K562 (cell line): ENCODE data around the gene TSPAN15. TPM values are rescaled to one million over a fixed set of nuclear protein-coding genes. Genes with fewer than 3 reads are reported as not detected.

Experiments used
- BHLHE40 ChIP-seq: IDR thresholded peaks from 2 replicates; pipeline ENCODE4 v1.6.1; 2011; ENCODE audit warnings: low read length, improper control_type of control experiment
- BRD9 ChIP-seq: fragments of 450-650 bp; IDR thresholded peaks from 2 replicates; pipeline ENCODE4 v1.6.1; 2018; ENCODE audit warnings: low read depth; ENCODE audit not compliant: partially characterized antibody
- CEBPG ChIP-seq, 3 experiments: fragments of 200-800 bp in 1 of 3; sonication (Bioruptor generic) in 1 of 3; sonication (generic) in 1 of 3; formaldehyde crosslinking in 1 of 3; IDR thresholded peaks in 2 of 3; conservative IDR thresholded peaks in 1 of 3; 2 replicates each; pipeline versions ENCODE4 v1.6.1 to v1.8.0; 2016 to 2022; ENCODE audit warnings: missing compliant biosample characterization in 2 of 3, missing genetic modification characterization in 2 of 3, mild to moderate bottlenecking in 1 of 3, missing genetic modification reagents in 1 of 3
- GTF2B ChIP-seq: IDR thresholded peaks from 2 replicates; pipeline ENCODE4 v1.6.1; 2011; ENCODE audit not compliant: insufficient read length; ENCODE audit errors: extremely low read depth
- MCM3 ChIP-seq: fragments of 450-650 bp; IDR thresholded peaks from 2 replicates; pipeline ENCODE4 v1.6.1; 2016
- ZBTB2 ChIP-seq: fragments of 450-650 bp; IDR thresholded peaks from 2 replicates; pipeline ENCODE4 v1.6.1; 2016; ENCODE audit warnings: antibody characterized with exemption
- ZNF143 ChIP-seq: sonication (generic); formaldehyde crosslinking; IDR thresholded peaks from 2 replicates; pipeline ENCODE4 v1.9.0; 2022; ENCODE audit warnings: mild to moderate bottlenecking, missing genetic modification reagents
- ZNF280A ChIP-seq: fragments of 450-650 bp; IDR thresholded peaks from 2 replicates; pipeline ENCODE4 v1.6.1; 2018; ENCODE audit warnings: mild to moderate bottlenecking, low read depth; ENCODE audit not compliant: partially characterized antibody
- polyA plus RNA-seq, 8 experiments: library from polyadenylated mRNA; depleted of rRNA in 4 of 8; stranded (reverse) in 5 of 8; unstranded in 3 of 8; fragments of >200 nt; fragmentation: Nextera tagmentation in 2 of 8; fragmentation: Illumina TruSeq in 1 of 8; extraction: Ambion mirVana in 2 of 8; extraction: Trizol in 1 of 8; gene quantifications; 2 replicates each; pipeline versions ENCODE4 v1.2.1 to v1.2.3, GENCODE V29; 2011 to 2014; ENCODE audit warnings: inconsistent platforms in 1 of 8, missing spikeins in 1 of 8
- total RNA-seq, 7 experiments: library from RNA; depleted of rRNA in 6 of 7; stranded (reverse); fragments of >200 nt in 6 of 7; fragmentation: Illumina TruSeq in 2 of 7; extraction: Trizol in 2 of 7; gene quantifications; 2 replicates each; pipeline versions ENCODE4 v1.2.1 to v1.2.3, GENCODE V29; 2011 to 2021; ENCODE audit warnings: low replicate concordance in 1 of 7
- TF ChIP-seq, protein P1 (sequence below): fragments of 200-600 bp; sonication (generic); IDR thresholded peaks from one replicate; pipeline ENCODE4 v1.6.1; 2012; ENCODE audit warnings: mild to moderate bottlenecking, low read depth, low read length, inconsistent platforms
- TF ChIP-seq, protein P2 (sequence below): sonication (generic); formaldehyde crosslinking; IDR thresholded peaks from 2 replicates; pipeline ENCODE4 v1.5.0; 2020; ENCODE audit warnings: missing genetic modification reagents

The TSPAN15 gene
- total and polyA plus RNA-seq, 9 of the 15 experiments (the other 6 are each of a cell fraction or from before 2014, with no cell fraction given), result 0.33 to 1.0 (median 0.45) TPM; not detected in 2

- TF ChIP-seq, protein P1, sequence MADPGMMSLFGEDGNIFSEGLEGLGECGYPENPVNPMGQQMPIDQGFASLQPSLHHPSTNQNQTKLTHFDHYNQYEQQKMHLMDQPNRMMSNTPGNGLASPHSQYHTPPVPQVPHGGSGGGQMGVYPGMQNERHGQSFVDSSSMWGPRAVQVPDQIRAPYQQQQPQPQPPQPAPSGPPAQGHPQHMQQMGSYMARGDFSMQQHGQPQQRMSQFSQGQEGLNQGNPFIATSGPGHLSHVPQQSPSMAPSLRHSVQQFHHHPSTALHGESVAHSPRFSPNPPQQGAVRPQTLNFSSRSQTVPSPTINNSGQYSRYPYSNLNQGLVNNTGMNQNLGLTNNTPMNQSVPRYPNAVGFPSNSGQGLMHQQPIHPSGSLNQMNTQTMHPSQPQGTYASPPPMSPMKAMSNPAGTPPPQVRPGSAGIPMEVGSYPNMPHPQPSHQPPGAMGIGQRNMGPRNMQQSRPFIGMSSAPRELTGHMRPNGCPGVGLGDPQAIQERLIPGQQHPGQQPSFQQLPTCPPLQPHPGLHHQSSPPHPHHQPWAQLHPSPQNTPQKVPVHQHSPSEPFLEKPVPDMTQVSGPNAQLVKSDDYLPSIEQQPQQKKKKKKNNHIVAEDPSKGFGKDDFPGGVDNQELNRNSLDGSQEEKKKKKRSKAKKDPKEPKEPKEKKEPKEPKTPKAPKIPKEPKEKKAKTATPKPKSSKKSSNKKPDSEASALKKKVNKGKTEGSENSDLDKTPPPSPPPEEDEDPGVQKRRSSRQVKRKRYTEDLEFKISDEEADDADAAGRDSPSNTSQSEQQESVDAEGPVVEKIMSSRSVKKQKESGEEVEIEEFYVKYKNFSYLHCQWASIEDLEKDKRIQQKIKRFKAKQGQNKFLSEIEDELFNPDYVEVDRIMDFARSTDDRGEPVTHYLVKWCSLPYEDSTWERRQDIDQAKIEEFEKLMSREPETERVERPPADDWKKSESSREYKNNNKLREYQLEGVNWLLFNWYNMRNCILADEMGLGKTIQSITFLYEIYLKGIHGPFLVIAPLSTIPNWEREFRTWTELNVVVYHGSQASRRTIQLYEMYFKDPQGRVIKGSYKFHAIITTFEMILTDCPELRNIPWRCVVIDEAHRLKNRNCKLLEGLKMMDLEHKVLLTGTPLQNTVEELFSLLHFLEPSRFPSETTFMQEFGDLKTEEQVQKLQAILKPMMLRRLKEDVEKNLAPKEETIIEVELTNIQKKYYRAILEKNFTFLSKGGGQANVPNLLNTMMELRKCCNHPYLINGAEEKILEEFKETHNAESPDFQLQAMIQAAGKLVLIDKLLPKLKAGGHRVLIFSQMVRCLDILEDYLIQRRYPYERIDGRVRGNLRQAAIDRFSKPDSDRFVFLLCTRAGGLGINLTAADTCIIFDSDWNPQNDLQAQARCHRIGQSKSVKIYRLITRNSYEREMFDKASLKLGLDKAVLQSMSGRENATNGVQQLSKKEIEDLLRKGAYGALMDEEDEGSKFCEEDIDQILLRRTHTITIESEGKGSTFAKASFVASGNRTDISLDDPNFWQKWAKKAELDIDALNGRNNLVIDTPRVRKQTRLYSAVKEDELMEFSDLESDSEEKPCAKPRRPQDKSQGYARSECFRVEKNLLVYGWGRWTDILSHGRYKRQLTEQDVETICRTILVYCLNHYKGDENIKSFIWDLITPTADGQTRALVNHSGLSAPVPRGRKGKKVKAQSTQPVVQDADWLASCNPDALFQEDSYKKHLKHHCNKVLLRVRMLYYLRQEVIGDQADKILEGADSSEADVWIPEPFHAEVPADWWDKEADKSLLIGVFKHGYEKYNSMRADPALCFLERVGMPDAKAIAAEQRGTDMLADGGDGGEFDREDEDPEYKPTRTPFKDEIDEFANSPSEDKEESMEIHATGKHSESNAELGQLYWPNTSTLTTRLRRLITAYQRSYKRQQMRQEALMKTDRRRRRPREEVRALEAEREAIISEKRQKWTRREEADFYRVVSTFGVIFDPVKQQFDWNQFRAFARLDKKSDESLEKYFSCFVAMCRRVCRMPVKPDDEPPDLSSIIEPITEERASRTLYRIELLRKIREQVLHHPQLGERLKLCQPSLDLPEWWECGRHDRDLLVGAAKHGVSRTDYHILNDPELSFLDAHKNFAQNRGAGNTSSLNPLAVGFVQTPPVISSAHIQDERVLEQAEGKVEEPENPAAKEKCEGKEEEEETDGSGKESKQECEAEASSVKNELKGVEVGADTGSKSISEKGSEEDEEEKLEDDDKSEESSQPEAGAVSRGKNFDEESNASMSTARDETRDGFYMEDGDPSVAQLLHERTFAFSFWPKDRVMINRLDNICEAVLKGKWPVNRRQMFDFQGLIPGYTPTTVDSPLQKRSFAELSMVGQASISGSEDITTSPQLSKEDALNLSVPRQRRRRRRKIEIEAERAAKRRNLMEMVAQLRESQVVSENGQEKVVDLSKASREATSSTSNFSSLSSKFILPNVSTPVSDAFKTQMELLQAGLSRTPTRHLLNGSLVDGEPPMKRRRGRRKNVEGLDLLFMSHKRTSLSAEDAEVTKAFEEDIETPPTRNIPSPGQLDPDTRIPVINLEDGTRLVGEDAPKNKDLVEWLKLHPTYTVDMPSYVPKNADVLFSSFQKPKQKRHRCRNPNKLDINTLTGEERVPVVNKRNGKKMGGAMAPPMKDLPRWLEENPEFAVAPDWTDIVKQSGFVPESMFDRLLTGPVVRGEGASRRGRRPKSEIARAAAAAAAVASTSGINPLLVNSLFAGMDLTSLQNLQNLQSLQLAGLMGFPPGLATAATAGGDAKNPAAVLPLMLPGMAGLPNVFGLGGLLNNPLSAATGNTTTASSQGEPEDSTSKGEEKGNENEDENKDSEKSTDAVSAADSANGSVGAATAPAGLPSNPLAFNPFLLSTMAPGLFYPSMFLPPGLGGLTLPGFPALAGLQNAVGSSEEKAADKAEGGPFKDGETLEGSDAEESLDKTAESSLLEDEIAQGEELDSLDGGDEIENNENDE, result no peak
- no peak for TF ChIP-seq GTF2B
- no peak for TF ChIP-seq ZBTB2
- TF ChIP-seq, protein P2, sequence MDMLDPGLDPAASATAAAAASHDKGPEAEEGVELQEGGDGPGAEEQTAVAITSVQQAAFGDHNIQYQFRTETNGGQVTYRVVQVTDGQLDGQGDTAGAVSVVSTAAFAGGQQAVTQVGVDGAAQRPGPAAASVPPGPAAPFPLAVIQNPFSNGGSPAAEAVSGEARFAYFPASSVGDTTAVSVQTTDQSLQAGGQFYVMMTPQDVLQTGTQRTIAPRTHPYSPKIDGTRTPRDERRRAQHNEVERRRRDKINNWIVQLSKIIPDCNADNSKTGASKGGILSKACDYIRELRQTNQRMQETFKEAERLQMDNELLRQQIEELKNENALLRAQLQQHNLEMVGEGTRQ (CRISPR knock-in tag), result peak; percentile 75
- TF ChIP-seq BRD9, result no peak
- TF ChIP-seq BHLHE40, result peak; percentile 31; the same call in 1 of the 2 replicates
- no peak for TF ChIP-seq MCM3
- TF ChIP-seq CEBPG (CRISPR knock-in tag; IDR thresholded peaks at IDR 0.05), result no peak
- peak; percentile 50 to 59 for TF ChIP-seq CEBPG (tag; conservative IDR thresholded peaks at IDR 0.05 in 1 of 2, IDR thresholded peaks at IDR 0.05 in 1 of 2)
- TF ChIP-seq ZNF280A, result no peak
- TF ChIP-seq ZNF143 (CRISPR knock-in tag), result no peak
Measured at GRCh38 chr10:69425511-69426298, 25.6 kb upstream of the TSPAN15 start (continued).
